Osteocyte (in vitro differentiated cells): ENCODE data around the gene HECTD1. TPM values are rescaled to one million over a fixed set of nuclear protein-coding genes. Genes with fewer than 3 reads are reported as not detected.

Experiments used
- DNase-seq: peaks from one replicate; pipeline ENCODE4 v3.0.0; 2021; ENCODE audit warnings: mixed read lengths; ENCODE audit not compliant: unreplicated experiment; ENCODE audit errors: extremely low spot score
- H3K27ac Mint-ChIP-seq: one replicate; pipeline ENCODE4 v1.8.0; 2021; ENCODE audit warnings: mild to moderate bottlenecking, mixed read lengths; ENCODE audit not compliant: unreplicated experiment
- H3K27me3 Mint-ChIP-seq: one replicate; pipeline ENCODE4 v1.8.0; 2021; ENCODE audit warnings: mixed read lengths; ENCODE audit not compliant: unreplicated experiment
- H3K36me3 Mint-ChIP-seq: one replicate; pipeline ENCODE4 v1.8.0; 2021; ENCODE audit warnings: mixed read lengths; ENCODE audit not compliant: unreplicated experiment
- H3K4me1 Mint-ChIP-seq: one replicate; pipeline ENCODE4 v1.8.0; 2021; ENCODE audit warnings: mixed read lengths; ENCODE audit not compliant: unreplicated experiment
- H3K4me3 Mint-ChIP-seq: one replicate; pipeline ENCODE4 v1.8.0; 2021; ENCODE audit warnings: mild to moderate bottlenecking, moderate library complexity, mixed read lengths; ENCODE audit not compliant: unreplicated experiment
- H3K9me3 Mint-ChIP-seq: one replicate; pipeline ENCODE4 v1.8.0; 2021; ENCODE audit warnings: mixed read lengths; ENCODE audit not compliant: unreplicated experiment
- total RNA-seq: library from RNA; stranded (reverse); gene quantifications from 2 replicates; pipeline ENCODE4 v1.2.1, GENCODE V29; 2021
- TF ChIP-seq, protein P1 (sequence below): fragments of 200-600 bp; sonication (generic); IDR thresholded peaks from 2 replicates; pipeline ENCODE4 v1.5.0; 2021; ENCODE audit warnings: antibody characterized with exemption, mild to moderate bottlenecking, moderate library complexity

Gene HECTD1
- total RNA-seq, 1 donor from 2014 or later = 175 TPM

DNA sequence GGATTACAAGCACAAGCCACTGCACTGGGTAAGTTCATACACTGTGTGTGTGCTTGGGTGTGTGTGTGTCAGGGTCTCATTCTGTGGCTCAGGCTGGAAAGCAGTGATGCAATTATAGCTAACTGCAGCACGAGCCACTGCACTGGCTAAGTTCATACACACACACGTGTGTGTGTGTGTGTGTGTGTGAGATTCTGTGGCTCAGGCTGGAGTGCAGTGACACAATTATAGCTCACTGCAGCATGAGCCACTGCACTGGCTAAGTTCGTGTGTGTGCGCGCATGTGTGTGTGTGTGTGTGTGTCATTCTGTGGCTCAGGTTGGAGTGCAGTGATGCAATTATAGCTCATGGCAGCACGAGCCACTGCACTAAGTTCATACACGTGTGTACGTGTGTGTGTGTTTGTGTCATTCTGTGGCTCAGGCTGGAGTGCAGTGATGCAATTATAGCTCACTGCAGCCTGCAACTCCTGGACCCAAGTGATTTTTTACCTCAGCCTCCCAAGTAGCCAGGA is 85.4 kb downstream of the HECTD1 start:
- H3K9me3 Mint-ChIP-seq = no peaks in the 10 kb centered on the region
- no peaks in the 10 kb centered on the region for H3K27me3 Mint-ChIP-seq
- no peak overlapping the region for H3K27ac Mint-ChIP-seq
- no peak for DNase-seq
- no peak overlapping the region for H3K4me3 Mint-ChIP-seq
- H3K4me1 Mint-ChIP-seq = no peaks in the 10 kb centered on the region
- TF ChIP-seq, protein P1, sequence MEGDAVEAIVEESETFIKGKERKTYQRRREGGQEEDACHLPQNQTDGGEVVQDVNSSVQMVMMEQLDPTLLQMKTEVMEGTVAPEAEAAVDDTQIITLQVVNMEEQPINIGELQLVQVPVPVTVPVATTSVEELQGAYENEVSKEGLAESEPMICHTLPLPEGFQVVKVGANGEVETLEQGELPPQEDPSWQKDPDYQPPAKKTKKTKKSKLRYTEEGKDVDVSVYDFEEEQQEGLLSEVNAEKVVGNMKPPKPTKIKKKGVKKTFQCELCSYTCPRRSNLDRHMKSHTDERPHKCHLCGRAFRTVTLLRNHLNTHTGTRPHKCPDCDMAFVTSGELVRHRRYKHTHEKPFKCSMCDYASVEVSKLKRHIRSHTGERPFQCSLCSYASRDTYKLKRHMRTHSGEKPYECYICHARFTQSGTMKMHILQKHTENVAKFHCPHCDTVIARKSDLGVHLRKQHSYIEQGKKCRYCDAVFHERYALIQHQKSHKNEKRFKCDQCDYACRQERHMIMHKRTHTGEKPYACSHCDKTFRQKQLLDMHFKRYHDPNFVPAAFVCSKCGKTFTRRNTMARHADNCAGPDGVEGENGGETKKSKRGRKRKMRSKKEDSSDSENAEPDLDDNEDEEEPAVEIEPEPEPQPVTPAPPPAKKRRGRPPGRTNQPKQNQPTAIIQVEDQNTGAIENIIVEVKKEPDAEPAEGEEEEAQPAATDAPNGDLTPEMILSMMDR = no peak
- peaks cover 55% of the 10 kb centered on the region for H3K36me3 Mint-ChIP-seq

DNA sequence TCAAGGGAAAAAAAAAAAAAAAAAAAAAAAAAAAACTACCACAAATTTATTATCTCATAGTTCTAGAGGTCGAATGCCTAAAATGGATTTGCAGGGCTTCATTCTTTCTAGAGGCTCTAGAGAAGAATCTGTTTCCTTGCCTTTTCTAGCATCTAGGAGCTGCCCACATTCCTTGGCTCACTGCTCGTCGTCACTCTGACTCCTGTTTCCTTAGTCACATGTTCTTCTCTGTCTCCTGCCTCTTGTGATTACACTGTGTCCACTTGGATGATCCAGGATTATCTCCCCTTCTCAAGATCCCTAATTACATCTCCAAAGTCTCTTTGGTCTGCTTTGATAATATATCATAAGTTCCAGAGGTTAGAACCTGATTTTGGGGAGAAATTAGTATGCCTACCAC is 88.7 kb downstream of the HECTD1 start:
- Mint-ChIP-seq H3K36me3 (peaks cover 59% of the 10 kb centered on the region), H3K27me3 (no peaks in the 10 kb centered on the region), H3K4me1 (no peaks in the 10 kb centered on the region), H3K27ac (no peak overlapping the region), H3K9me3 (no peaks in the 10 kb centered on the region), H3K4me3 (no peak overlapping the region)
- DNase-seq = no peak
- TF ChIP-seq, protein P1 = no peak

DNA sequence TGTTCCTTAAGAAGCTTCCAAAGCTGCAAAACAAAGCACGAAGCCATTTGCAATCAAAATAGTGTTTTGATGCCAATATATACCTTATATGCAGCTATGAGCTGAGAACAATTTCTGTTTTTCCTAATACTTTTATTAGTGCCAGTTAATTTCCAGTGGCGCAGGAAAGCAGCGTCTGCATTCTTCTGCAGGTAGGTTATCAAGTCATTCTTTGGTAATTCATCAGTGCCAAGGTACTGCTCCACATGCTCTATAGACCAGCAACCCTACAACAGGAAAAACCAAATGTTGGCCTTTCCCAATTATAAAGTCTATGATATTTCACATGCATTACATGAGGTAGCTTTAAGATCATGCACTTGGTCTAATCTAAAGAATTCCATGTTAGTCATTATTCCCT is 93.8 kb downstream of the HECTD1 start:
- TF ChIP-seq, protein P1 = no peak
- Mint-ChIP-seq H3K4me3 (no peak overlapping the region), H3K27me3 (no peaks in the 10 kb centered on the region), H3K27ac (no peak overlapping the region), H3K4me1 (no peaks in the 10 kb centered on the region), H3K36me3 (peaks cover 56% of the 10 kb centered on the region), H3K9me3 (no peaks in the 10 kb centered on the region)
- no peak for DNase-seq

DNA sequence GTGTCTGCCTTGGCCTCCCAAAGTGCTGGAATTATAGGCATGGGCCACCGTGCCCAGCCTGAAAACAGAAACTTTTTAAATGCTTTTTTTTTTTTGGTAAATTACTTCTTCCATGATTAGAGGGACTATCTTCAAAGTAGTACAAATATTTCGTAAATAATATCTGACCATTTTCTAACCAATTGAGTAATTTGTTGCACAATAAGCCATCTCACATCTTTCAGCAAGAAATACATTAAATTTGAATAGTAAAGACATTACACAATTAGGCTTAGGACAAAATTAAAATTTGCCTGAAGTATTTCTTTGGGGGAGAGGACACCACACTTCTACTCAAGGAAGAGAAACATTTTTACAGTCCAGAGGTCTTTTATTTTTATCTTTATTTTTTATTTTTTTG is 96.7 kb downstream of the HECTD1 start:
- H3K27ac Mint-ChIP-seq = no peak overlapping the region
- peaks cover 51% of the 10 kb centered on the region for H3K36me3 Mint-ChIP-seq
- H3K4me3 Mint-ChIP-seq = no peak overlapping the region
- no peak for DNase-seq
- no peaks in the 10 kb centered on the region for H3K27me3 Mint-ChIP-seq
- no peaks in the 10 kb centered on the region for H3K4me1 Mint-ChIP-seq
- TF ChIP-seq, protein P1 = no peak
- H3K9me3 Mint-ChIP-seq = no peaks in the 10 kb centered on the region

DNA sequence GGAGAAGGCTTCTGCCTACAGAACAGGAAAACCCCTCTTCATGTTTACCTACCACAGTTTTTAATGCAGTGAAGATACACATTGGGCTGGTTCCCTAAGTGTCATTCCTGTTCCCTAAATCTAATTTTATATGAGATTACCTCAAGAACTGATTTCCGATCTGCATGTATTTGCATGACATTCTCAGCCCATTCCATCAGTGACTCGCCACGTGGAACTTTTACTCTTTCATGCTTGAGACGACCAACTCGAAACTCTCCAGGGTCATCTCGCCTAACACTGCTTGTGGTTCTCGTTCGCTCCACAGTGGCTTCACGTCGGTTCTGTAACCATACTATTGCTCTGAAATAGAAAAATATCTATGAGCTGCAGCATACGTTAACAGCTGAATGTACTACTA is 98.3 kb downstream of the HECTD1 start:
- H3K9me3 Mint-ChIP-seq = no peaks in the 10 kb centered on the region
- no peaks in the 10 kb centered on the region for H3K4me1 Mint-ChIP-seq
- peaks cover 55% of the 10 kb centered on the region for H3K36me3 Mint-ChIP-seq
- TF ChIP-seq, protein P1 = no peak
- no peak for DNase-seq
- no peak overlapping the region for H3K27ac Mint-ChIP-seq
- H3K4me3 Mint-ChIP-seq = no peak overlapping the region
- H3K27me3 Mint-ChIP-seq = no peaks in the 10 kb centered on the region
